HG03108 (cell line): ENCODE measurements around the gene ADCY5.

Experiments used
- ATAC-seq: cut with Tn5 transposase; IDR thresholded peaks from one replicate; pipeline ENCODE4 v1.9.1; 2021; ENCODE audit warnings: moderate library complexity; ENCODE audit not compliant: unreplicated experiment

ADCY5 gene

DNA sequence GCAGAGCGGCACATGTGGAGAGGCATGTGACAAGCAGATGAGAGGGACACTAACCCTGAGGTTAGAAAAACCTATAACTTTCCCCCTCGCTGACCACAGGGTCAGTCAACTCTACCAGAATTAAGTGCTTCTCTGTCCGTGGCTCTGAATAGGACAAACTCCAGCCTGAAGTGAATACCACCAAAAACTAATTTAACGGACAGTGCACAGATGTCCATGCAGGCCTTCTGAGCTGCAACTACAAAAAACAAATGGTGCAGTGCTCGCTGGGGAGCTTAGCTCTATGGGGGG, 59.3 kb downstream of the ADCY5 start:
- no peak for ATAC-seq

- ATAC-seq = no peak
Measured at GRCh38 chr3:123388811-123389627, 59.9 kb downstream of the ADCY5 start.

- no peak for ATAC-seq
Measured at GRCh38 chr3:123388042-123388441, 60.8 kb downstream of the ADCY5 start.

- ATAC-seq = no peak
Measured at GRCh38 chr3:123387532-123387931, 61.4 kb downstream of the ADCY5 start.

GRCh38 chr3:123386477-123387040, 62.3 kb downstream of the ADCY5 start:
- no peak for ATAC-seq

GRCh38 chr3:123385981-123386380, 62.9 kb downstream of the ADCY5 start:
- no peak for ATAC-seq

- no peak for ATAC-seq
Measured at GRCh38 chr3:123385499-123385898, 63.4 kb downstream of the ADCY5 start.

GRCh38 chr3:123385001-123385401, 63.9 kb downstream of the ADCY5 start:
- no peak for ATAC-seq

GRCh38 chr3:123384256-123384655, 64.6 kb downstream of the ADCY5 start:
- ATAC-seq = no peak

- ATAC-seq = no peak
Measured at GRCh38 chr3:123383091-123384053, 65.5 kb downstream of the ADCY5 start.

DNA sequence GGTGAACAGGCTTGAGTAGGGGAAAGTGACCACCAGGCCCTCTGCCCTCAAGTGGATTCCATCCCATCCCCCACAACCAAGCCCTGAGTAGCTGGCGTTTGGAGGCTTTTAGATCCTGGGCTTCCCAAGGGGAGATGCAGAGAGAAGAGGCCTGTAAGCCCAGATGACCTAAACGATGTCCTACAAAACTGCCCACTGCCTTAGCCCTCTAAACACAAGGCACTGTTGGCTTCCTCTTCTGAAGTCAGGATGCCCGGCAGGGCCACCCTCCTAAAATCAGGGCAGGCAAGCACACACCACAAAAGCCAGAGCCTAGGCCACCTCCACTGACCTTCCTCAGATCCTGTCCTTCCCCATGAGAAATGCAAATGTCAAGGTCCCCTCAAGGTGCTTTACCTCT, 68.6 kb downstream of the ADCY5 start:
- no peak for ATAC-seq

DNA sequence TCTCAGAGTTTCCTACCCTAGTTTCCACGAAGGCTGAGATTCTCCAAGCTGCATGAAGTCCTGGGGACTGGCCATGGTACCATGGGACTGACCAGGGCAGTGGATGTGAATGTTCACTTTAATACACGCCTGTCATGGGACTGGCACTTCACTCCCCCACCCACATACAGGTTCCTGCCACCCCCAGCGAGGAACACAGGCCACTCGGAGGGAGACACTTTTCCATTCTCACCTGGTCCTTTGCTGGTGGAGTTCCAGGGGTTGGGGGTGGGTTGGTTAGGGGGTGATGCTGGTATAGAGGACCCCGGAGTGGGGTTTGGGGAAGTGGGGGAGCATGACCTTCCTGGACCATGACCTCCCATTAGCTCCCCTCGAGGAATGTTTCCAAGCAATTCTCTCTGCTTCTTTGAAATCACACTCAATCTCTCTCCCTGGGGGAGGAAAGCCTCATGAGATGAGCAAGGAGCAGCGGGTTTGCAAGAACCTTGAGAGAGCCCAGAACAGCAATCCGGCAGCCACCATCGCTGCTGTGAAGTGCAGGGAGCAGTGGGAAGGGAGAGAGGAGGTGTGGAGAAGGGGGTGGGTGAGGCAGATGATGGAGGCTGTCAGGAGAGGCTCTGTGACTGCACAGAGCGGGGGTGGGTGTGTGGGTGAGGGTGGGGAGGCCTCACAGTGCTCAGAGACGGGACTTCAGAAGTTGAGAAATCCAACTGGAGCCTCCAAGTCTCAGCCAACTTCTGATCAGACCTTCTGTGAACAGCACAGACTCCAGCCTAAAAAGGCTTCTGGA, 69.7 kb downstream of the ADCY5 start:
- no peak for ATAC-seq

GRCh38 chr3:123378409-123378915, 70.4 kb downstream of the ADCY5 start:
- no peak for ATAC-seq

DNA sequence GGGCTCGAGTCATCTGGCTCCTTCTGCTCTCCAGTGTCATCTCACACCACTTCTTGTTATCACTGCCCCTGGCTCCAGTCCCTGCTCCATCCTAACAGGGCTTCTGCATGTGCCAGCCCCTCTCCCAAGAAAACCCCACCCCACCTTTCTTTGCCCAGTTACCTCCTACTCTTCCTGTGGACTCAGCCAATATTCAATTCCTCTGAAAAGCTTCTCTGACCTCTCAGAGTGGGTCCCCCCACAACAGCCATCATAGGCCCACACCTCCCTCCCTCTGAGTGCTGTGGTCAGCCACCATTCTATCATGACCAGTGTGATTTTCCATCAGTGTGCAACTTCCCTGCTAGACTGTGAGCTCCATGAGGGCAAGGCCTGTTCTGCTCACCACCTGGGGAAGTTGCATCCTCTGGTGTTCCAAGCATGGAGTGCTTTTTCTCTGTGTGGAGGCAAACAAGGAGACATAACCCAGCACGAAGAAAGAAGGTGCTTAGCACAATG, 71.6 kb downstream of the ADCY5 start:
- ATAC-seq = no peak

GRCh38 chr3:123376451-123377242, 72.2 kb downstream of the ADCY5 start:
- ATAC-seq = no peak

- ATAC-seq = no peak
Measured at GRCh38 chr3:123375014-123375940, 73.6 kb downstream of the ADCY5 start.

DNA sequence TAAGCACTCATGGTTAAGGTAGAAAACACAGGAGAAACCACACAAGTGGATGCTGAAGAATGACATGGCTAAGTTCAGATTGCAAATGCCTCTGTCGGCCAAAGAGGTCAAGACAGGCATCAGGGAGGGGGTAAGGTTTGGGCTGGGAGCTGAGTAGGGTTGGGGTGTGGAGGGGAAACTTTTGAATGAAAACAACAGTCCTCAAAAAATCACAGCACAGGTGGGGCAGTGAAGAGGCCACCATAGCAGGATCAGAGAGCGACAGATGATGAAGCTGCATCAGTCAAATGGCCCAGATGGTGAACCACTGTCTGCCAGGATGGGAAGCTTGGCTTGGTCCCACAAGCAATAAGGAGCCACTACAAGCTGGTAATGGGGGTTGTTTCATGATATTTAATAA, 74.9 kb downstream of the ADCY5 start:
- ATAC-seq = no peak

- ATAC-seq = no peak
Measured at GRCh38 chr3:123373474-123373987, 75.4 kb downstream of the ADCY5 start.
